Measurements from ENCODE around the gene MACROD2.

GRCh38 chr20:13996265-13996664 is 949 bp downstream of the MACROD2 start:
- TF ChIP-seq RCOR1 (IDR thresholded peaks at IDR 0.05; ENCODE audit: insufficient replicate concordance, low read length) (no peak), CTCF (conservative IDR thresholded peaks at IDR 0.05; ENCODE audit: low read depth, low read length) (no peak), NFE2L2 (IDR thresholded peaks at IDR 0.05; ENCODE audit: low read depth, low read length) (no peak), POLR2A (IDR thresholded peaks at IDR 0.05; ENCODE audit: low read depth, low read length) (no peak), CHD1 (IDR thresholded peaks at IDR 0.05; ENCODE audit: low read depth, low read length) (no peak), CEBPB (IDR thresholded peaks at IDR 0.05; ENCODE audit: low read depth, low read length) (no peak), RFX5 (IDR thresholded peaks at IDR 0.05; ENCODE audit: low read depth, low read length) (no peak)

All from IMR-90 (cell line).